ENCODE data around the gene SNAP23.

DNA sequence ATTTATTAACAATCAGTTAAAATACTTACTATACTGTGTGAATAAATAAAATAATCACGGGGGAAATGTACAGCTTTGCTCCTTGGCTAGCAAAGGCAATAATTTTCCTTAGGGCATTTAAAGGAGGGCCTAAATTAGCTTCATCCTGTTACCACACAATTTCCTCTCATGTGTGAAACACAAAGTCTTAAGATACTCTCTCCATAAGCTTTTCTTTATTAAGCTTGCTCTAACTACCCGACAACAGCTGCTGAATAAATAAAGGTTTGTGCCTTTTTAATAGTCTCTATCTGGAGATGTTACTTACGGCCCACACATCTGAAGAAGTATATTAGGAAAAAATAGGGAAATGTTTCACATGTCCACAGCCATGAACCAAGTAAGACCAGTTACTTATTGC lies 34.2 kb upstream of the SNAP23 start:
- no peak for TF ChIP-seq POLR2AphosphoS5 (IDR thresholded peaks at IDR 0.05; ENCODE audit: borderline replicate concordance, low read depth, low read length)
- no peak for TF ChIP-seq EZH2 (IDR thresholded peaks at IDR 0.05)
- no peak for TF ChIP-seq FOXP2 (optimal IDR thresholded peaks at IDR 0.05; ENCODE audit: control extremely low read depth, extremely low read length, insufficient read depth)

All from SK-N-MC (cell line).